Omental fat pad (tissue), 4 donors: ENCODE measurements around the gene SLC7A6. TPM values are rescaled to one million over a fixed set of nuclear protein-coding genes. Genes with fewer than 3 reads are reported as not detected.

Experiments
- ATAC-seq: fragments of 150-250 bp; one replicate; pipeline ENCODE4 v1.9.1; 2016; ENCODE audit warnings: mild to moderate bottlenecking, moderate library complexity; ENCODE audit not compliant: low FRiP score
- DNase-seq: peaks from one replicate; pipeline ENCODE4 v3.0.0-alpha.2; 2019; ENCODE audit warnings: low spot score
- total RNA-seq, 4 donors: library from RNA; depleted of rRNA; stranded (reverse); fragments of >200 nt; gene quantifications; one replicate each; pipeline ENCODE4 v1.1.0, GENCODE V29; 2016
- TF ChIP-seq, protein P1 (sequence below), 3 donors: fragments of 450-650 bp; IDR thresholded peaks; one replicate each; pipeline ENCODE4 v1.5.1; 2016 to 2017; ENCODE audit warnings: antibody characterized with exemption in 3 of 3, mild to moderate bottlenecking in 3 of 3, moderate library complexity in 2 of 3

Gene SLC7A6
- total RNA-seq, 4 donors from 2014 or later = 129 to 181 (median 147) TPM

DNA sequence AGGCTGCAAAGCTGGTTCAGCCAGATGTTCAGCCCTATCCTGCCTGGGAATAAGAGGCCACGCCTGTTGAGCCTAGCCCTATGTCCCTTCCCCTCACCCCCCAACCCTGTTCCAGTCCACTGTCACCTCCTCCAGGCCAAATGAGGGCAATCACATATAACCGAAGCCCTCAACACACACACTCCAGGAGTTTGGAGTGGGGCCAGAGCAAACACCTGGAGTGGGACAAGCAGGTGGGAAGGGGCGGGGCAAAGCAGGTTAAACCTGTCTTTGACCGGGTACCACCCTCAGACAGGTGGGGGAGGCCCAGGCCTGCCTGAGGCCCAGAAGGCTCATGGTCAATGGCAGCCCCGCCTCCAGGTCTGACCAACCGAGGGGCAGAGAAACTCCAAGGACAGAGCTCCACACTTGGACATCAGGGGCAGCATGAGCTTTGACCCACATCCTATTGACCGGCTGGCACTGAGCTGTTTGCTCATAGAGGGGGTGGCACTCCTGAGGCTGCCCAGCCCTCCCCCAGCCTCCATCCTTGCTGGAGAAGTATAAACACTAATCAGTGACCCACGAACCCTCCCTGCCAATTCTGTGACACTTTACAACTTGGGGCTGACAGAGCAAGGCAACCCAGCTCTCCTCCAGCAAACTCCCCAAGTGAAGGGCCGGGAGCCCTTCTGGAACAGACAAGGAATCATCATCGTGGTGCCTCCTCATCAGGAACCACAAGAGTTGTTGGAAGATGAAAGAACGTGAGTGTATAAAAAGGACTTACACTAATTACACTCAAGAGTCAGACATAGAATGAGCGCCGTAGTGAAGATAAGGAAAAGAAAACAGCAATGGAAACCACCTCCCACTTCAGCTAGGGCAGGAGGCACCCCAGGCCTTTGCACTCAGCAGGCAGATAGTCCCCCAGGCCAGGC lies 29.9 kb upstream of the SLC7A6 start:
- ATAC-seq (no peak), DNase-seq (no peak)
- TF ChIP-seq, protein P1, sequence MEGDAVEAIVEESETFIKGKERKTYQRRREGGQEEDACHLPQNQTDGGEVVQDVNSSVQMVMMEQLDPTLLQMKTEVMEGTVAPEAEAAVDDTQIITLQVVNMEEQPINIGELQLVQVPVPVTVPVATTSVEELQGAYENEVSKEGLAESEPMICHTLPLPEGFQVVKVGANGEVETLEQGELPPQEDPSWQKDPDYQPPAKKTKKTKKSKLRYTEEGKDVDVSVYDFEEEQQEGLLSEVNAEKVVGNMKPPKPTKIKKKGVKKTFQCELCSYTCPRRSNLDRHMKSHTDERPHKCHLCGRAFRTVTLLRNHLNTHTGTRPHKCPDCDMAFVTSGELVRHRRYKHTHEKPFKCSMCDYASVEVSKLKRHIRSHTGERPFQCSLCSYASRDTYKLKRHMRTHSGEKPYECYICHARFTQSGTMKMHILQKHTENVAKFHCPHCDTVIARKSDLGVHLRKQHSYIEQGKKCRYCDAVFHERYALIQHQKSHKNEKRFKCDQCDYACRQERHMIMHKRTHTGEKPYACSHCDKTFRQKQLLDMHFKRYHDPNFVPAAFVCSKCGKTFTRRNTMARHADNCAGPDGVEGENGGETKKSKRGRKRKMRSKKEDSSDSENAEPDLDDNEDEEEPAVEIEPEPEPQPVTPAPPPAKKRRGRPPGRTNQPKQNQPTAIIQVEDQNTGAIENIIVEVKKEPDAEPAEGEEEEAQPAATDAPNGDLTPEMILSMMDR (IDR thresholded peaks at IDR 0.05) = no peak

DNA sequence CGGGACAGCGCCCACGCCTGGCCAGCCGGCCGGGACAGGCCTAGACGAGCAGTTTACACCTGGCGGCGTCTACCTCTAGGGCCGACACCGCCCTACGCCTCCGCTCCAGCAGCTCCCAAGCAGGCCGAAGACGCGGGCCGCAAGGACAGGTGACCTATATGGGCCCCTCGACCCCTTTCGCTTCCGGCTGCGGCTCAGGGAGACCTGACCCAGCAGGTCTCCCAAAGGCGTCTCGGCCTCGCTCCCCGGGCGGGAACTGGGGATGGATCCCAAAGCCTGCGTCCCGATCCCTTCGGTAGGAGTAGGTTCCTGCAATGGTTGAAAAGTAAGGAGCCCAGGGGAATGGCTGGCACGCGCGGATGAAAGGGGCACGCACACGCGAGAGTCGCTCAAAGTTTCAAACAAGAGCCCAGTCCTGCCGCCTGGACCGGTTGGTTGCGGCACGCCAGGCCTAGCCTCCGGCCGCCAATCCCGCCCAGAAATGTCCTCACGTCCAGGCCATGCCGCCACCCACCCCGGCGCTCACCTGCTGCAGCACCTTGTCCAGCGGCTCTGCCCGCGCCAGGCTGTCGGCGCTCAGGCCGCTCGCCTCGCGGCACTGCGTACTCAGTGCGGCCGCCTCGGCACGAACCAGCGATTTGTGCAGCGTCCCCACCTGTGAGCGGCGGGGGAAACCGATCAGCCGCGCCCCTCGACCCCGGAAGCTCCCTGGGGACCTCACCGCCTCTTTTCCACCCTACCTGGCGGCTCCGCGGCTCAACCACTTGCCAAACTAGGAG lies 29.0 kb upstream of the SLC7A6 start:
- TF ChIP-seq, protein P1 (IDR thresholded peaks at IDR 0.05) = no peak
- no peak for ATAC-seq

GRCh38 chr16:68235887-68236136 lies 28.5 kb upstream of the SLC7A6 start, which contains the start of gene ESRP2:
Gene ESRP2, minus strand, starts transcription at chr16:68236127. Its CDS starts 82 bp downstream, at chr16:68236045.
- DNase-seq (no peak), ATAC-seq (no peak)
- TF ChIP-seq, protein P1 (IDR thresholded peaks at IDR 0.05) = no peak

More for the DNA sequence above, 29.0 kb upstream of the SLC7A6 start:
- no peak for DNase-seq

DNA sequence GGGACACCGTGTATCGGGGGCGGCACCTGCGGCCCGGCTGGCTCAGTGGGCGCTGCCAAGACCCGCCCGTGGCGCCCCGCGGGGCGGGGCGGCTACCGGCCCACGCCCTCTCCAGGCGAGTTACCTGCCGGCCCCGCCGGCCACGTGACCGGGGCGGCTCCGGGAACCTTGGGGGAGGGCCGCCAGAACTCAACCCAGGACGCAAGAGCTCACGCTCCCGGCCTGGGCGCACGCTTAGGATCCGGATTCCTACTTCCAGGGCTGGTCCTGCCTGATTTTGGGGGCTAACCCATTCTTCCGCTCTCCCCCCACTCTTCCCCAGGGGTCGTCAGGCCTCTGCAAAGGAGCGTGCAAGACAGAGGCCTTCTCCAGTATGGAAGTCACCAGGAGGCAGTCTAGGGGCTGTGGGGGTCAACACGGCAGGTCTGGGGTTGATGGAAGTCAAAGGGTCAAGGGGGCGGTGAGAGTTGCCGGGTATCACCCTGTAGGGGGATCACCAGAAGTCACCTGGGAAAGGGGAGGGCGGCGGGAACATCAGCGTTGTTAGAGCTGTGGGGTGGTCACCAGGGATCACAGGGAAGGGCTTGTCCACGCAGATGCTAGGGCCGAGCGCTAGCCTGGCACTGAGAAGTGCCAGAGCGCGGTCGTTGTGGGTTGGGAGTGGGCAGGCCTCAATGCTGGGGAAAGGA lies 28.0 kb upstream of the SLC7A6 start:
- ATAC-seq = peak; percentile 43
- TF ChIP-seq, protein P1 (IDR thresholded peaks at IDR 0.05) = no peak
- no peak for DNase-seq

GRCh38 chr16:68236826-68237242 lies 27.5 kb upstream of the SLC7A6 start:
- DNase-seq = no peak
- ATAC-seq = no peak
- TF ChIP-seq, protein P1 (IDR thresholded peaks at IDR 0.05) = no peak

GRCh38 chr16:68237243-68238028 lies 26.9 kb upstream of the SLC7A6 start:
- ATAC-seq (peak; percentile 85), DNase-seq (peak; percentile 82)
- TF ChIP-seq, protein P1 (IDR thresholded peaks at IDR 0.05) = no peak
